HG03457 (cell line): ENCODE data around the gene ALKBH7.
"Not testable (repeated sequence)": the region's sequence is repeated elsewhere in the genome, so short reads cannot be mapped to it uniquely, and the experiment has no call there.

Experiments
- ATAC-seq: cut with Tn5 transposase; IDR thresholded peaks from one replicate; pipeline ENCODE4 v1.9.1; 2021; ENCODE audit warnings: moderate number of reproducible peaks; ENCODE audit not compliant: unreplicated experiment

Gene ALKBH7

DNA sequence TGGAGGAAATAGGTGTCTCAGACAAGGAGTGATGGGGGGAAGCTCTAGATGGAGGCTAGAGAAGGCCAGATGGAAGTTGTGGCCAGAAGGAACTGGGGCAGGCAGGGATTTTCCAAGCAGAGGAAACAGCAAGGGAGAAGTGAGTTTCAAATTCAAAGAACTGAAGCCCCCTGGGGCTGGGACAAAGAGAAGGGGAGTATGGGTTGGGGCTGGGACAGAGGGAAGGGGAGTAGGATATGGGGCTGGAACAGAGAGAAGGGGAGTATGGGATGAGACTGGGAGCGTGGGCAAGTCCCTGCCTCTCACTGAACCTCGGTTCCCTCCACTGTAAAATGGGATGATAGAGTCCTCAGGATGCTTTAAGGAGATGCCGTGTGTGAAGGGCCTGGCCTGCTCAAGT, 22.2 kb downstream of the ALKBH7 start:
- ATAC-seq = no peak

GRCh38 chr19:6396305-6396704, 23.7 kb downstream of the ALKBH7 start:
- no peak for ATAC-seq

DNA sequence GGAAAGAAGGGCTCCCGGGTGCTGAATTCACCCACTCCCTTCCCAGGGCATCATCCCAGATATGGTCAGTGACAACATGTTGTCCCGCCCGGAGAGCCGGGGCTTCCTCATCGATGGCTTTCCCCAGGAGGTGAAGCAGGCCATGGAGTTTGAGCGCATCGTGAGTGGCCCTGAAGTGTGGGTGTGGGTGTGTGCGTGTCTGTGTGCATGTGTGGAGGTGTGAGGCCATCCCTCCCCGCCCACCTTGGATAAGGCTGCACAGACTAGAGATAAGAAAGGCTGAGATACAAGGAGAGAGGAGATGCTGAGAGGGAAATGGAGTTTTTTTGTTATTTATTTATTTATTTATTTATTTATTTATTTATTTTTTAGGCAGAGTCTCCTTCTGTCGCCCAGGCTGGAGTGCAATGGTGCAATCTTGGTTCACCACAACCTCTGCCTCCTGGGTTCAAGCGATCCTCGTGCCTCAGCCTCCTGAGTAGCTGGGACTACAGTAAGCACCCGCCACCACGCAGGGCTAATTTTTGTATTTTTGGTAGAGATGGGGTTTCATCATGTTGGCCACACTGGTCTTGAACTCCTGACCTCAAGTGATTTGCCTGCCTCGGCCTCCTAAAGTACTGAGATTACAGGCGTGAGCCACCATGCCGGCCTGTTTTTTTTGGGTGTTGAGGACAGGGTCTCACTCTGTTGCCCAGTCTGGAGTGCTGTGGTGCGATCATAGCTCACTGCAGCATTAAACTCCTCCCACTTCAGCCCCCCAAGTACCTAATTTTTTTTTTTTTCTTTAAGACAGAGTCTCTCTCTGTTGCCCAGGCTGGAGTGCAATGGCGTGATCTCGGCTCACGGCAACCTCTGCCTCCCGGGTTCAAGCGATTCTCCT, 27.7 kb downstream of the ALKBH7 start:
- not testable (repeated sequence) for ATAC-seq

DNA sequence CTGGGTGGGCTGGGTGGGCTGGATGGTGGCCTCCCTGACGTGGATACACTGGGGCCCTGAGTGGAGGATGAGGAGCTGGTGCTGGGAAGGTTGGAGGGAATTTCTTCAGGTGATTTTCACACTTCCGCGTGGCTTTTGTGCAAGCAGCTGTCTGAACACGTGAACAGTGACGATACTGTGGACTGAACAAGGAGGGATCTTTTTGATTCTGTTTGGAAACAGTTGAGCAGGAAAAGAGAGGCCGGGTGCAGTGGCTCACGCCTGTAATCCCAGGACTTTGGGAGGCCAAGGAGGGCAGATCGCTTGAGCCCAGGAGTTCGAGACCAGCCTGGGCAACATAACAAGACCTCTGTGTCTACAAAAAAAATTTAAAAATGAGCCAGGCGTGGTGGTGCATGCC, 29.5 kb downstream of the ALKBH7 start:
- ATAC-seq = no peak

DNA sequence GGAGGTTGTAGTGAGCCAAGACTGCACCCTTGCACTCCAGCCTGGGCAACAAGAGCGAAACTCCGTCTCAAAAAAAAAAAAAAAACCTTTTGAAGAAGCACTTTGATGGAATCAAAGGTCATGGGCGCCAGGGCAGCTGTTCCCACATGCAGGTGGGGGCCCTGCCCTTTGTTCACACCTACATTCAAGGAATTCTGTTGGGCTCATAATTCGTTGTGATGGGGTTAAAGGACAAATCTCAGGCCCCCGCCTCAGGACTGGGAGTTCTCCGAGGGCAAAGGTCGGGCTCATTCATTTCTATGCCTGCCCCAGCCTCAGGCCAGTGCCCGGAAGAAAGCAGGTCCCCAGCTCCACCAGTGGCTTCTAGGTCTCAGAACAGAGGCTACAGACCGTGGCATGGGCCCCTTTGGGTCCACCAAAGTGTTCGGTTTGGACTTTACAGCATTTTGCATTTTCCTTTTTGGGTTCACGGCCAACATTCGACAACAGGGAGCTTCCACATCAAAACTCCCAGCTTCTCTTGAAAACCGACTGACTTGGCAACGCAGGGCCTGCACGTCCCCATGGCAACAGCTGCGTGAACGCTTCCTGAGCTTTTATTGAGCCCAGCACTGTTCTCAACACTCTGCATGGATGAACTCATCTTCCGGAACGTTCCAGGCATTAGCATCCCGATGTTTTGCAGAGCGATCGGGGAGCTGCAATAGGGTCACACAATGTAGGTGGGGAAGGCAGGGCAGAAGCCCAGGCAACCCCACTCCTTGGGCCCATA, 30.4 kb downstream of the ALKBH7 start:
- no peak for ATAC-seq

DNA sequence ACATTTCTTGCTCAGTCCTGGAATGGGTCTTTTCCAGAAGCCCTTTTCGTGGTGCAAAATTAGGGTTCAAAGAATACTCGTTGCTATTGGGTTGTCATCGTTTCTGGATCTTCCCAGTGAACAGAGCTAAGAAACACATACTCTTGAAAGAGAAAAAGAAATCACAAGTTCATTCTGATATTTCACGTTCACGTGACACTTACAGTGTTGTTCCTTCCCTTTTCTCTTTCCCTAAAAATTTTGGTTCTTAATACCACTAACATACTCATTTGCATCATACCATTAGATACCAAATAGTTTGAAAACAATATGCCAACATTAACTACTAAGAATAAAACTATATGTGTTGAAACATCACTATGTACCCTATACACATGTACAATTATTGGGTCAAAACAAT, 33.8 kb downstream of the ALKBH7 start:
- no peak for ATAC-seq

DNA sequence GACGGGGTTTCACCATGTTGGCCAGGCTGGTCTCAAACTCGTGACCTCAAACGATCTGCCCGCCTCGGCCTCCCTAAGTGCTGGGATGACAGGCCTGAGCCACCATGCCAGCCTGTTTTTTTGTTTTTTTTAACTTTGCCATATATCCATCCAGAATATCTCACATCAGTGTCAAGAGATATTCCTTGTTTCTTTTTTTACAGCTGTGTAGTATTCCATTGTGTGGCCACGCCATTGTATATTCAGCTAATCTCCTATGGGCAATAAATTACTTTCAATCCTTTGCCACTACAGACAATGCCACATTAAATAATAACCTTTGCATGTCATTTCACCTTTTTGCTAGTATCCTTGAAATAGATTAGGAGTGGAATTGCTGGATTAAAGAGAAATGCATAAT, 36.8 kb downstream of the ALKBH7 start:
- ATAC-seq = no peak

DNA sequence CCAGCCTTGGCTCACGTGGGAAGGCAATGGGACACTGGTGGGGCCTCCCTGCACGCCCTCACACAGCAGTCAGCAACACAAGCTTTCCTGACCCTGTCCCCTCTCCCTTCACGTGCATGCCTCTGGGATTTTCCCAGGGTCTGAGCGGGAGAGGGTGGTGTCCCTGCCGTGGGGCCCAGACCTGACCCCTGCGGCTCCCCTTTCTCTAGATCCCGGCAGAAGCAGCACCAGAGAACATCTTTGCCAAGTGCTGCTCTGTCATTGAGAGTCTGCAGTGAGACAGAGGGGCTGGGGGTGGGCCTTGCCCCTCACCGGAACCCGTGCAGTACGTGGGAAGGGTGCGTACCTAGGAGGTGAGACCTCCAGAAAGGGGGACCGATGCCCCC, 39.5 kb downstream of the ALKBH7 start:
- ATAC-seq = no peak

- ATAC-seq = no peak
Measured at GRCh38 chr19:6412447-6413091, 40.0 kb downstream of the ALKBH7 start.

- ATAC-seq = no peak
Measured at GRCh38 chr19:6413291-6413690, 40.7 kb downstream of the ALKBH7 start.

DNA sequence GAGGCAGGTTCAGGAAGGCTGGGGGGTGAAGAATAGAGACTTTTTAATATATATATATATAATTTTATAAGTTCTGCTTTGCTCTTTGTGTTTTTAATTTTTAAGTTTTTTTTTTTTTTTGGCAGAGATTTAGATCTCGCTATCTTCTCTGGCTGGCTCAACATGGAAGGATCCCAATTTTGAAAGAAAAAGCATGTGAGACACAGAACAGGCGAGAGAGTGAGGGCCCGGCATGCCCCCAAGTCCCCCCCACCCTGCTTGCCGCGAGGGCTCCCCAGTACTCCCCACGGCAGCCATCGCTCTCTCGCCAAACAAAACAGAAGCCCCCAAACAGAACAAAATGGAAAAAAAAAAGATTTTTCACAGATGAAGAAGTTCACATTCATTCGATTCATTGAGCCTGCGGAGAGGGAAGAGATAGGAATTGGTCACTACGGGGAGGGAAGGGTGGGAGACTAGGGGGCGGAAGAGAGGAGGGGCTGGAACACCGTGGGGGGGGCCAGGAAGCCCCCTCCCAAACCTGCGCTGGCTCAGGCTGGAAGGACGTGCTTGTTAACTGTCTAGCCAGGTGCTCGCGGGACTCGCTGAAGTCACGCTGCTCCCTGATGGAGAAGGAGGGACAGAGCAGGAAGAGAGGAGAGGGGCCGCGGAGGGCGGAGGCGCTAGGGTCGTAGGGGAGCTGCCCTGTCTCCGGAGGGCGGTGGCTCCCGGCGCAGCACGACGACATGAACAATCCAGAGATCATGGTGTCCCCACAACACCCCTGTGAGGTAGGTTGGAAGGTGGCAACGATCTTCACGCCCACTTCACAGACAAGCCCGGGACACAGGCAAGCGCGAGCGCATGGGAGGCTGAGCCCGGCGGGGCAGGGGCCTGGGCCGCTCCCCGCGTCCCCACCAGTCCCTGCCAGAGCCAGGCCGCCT, 41.4 kb downstream of the ALKBH7 start:
- no peak for ATAC-seq

DNA sequence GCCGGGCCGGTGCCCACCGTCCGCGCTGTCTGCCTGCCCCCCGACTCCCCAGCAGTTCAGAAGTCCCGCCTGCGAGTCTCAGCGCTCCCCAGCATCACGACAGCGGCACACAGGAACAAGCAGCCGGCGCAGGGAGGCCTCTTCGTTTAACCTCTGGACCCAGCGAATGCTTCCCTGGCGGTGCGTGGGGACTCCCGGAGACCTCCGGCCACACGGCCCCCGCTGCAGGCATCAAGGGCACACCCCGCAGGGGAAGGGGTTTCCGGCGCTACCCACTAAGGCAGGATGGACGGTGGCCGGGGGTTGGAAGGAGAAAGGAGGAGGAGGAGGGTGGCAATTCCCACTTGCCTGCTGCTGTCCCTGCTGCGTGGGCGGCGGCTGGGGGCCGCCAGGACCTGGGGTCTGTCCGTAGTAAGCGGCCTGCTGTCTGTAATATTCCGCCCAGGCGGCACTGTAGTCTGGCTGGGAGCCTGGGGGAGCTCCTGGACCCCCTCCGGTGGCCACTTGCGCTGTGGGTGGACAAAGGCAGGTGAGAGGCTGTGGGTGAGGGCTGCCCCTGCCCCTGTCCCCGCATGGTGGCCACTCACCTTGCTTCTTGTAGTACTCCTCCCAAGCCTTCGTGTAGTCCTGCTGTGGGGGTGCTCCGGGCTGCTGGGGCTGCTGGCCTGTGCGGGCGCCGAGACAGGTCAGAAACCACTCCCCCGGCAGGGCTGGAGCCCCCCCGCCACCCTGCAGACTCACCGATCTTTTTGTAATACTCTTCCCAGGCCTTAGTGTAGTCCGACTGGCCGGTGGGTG, 42.4 kb downstream of the ALKBH7 start:
- no peak for ATAC-seq

DNA sequence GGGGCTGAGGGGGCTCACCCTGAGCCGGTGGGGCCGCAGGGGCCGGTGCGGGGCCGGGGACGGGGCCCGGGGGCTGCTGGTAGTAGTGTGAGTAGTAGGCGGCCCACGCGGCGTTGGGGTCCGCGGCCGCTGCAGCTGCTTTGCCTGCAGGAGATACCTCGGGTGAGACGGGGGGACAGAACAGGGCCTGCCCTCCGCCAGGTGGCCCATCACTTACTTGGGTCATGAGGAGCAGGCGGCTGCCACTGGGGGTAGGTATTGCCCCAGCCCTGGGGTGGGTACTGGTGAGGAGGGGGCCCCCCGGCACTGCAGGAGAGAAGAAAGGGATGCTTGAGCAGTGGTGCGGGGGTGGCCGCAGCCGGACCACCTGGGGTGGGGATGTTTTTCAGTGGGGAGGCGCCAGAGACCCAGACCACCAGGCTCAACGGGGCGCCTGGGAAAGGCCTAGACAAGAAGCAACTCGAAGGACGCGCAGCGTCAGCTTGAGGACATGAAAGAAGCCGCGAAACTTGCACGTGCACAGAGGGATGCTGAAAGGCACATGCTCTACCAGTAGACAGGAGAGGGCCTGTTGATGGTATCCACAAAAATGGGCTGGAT, 43.1 kb downstream of the ALKBH7 start:
- no peak for ATAC-seq

DNA sequence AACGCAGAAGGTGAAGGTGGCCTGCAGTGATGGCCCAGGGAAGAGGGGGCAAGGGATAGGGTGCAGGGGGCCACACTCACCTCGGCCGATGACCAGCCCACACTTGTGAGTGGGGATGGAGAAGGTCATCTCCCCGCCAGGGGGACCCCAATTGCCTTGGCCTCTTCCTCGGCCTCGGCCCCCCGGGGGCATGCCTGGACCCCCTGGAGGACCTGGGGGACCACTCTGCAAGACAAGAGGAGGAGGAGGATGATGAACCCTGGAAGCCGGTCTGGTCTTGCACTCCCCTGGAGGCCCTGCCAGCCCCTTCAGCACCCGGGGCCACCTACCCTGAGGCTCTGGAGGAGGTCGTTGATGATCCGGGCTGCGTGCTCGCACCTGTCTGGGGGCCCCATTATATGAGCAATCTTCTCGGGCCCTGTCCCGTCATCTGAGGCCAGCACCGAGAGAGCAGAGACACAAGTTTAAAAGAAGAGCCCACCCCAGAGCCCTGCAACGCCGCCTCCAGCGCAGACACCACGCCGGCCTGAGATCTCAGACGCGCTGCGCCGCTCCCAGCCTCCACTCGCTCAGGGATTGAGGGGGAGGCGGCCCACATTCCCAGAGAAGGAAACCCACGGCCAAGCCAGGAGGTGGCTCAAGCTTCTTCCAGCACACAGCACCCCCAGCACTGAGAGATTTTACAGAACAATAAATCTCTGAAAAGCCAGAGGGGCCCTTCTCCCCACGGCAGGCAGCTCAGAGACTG, 44.2 kb downstream of the ALKBH7 start:
- no peak for ATAC-seq

- no peak for ATAC-seq
Measured at GRCh38 chr19:6417713-6418561, 45.3 kb downstream of the ALKBH7 start.

DNA sequence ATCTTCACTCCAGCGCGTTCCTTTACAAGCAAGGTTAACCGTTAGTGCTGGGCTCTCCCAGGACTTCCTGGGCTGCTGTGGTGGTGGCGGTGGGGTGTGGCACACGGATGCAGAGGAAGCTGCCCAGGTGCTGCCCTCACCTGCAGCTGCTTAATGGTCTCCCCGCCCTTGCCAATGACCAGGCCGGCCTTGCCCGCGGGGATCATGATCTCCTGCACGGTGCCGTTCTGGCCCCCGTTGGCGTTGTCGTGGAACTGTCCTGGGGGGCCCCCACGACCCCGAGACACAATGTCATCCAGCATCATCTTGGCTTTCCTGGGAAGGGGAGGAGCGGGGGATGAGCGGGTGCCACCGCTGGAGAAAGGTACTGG, 46.0 kb downstream of the ALKBH7 start:
- ATAC-seq = no peak

DNA sequence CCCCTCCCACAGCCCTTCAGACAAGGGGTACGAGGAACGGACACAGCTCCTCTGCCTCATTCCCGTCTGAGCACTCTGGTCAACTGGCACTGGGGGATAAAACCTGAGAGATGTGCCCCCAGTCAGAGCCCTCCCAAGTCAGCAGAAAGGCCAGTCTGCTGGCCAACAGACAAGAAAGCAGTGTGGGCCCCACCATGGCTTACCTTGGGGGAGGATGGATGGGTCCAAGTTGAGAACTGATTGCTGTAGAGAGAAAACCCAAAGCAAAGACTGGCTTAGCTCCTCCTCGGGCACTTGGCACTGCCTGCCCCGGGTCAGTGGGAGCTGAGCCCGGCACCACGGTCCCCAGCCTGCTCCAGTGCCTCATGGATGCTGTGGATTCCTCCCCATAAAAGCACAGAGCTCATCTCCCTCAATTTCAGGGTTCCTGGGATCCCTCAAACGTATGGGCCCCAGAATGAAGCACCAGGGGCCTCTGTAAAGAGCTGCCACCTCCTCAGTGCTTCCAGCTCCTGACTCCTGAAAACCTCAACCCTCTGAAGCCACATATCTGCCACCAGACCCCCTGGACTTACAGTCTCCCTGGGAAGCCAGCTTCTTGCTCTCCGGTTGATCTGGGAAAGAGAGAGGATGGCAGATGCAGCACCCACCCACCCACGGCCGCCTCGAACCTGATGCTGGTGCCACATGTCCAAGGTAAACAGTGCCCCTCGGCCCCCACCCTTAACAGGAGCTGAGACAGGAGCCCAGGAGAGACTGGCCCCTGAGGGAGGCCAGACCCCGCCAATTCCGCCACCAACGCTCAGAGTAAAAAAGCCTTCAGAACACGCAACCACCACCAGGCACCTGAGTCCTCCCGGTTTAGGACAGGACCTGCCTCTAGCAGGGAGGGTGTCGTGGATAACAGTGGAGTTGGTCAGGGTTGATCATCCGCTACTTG, 48.8 kb downstream of the ALKBH7 start:
- no peak for ATAC-seq
